GM11168 (cell line): Measurements from ENCODE around the gene KIFBP.

Source experiments
- in situ Hi-C: fragments of 300-500 bp; cut with MboI; formaldehyde crosslinking; loops from one replicate; pipeline ENCODE4 v1.12.0; 2022; ENCODE audit warnings: low sequenced_read_pairs; ENCODE audit not compliant: unreplicated experiment

The KIFBP gene

GRCh38 chr10:69045441-69046300, 57.1 kb downstream of the KIFBP start:
- in situ Hi-C loops, result no loop called here

GRCh38 chr10:69047111-69047832, 58.7 kb downstream of the KIFBP start:
- in situ Hi-C loops, result no loop called here

- in situ Hi-C loops, result no loop called here
Observed at GRCh38 chr10:69048103-69048502, 59.5 kb downstream of the KIFBP start.

- in situ Hi-C loops, result no loop called here
Observed at GRCh38 chr10:69049566-69049961, 61.0 kb downstream of the KIFBP start.

GRCh38 chr10:69051303-69051702, 62.7 kb downstream of the KIFBP start:
- in situ Hi-C loops, result no loop called here

- in situ Hi-C loops, result no loop called here
Observed at GRCh38 chr10:69051710-69052487, 63.3 kb downstream of the KIFBP start.

- in situ Hi-C loops, result no loop called here
Observed at GRCh38 chr10:69052736-69053135, 64.1 kb downstream of the KIFBP start.

- in situ Hi-C loops, result no loop called here
Observed at GRCh38 chr10:69055241-69055640, 66.6 kb downstream of the KIFBP start.

GRCh38 chr10:69056129-69056528, 67.5 kb downstream of the KIFBP start:
- in situ Hi-C loops, result no loop called here

- in situ Hi-C loops, result no loop called here
Observed at GRCh38 chr10:69056536-69057260, 68.1 kb downstream of the KIFBP start.

GRCh38 chr10:69057261-69057950, 68.8 kb downstream of the KIFBP start:
- in situ Hi-C loops, result no loop called here

- in situ Hi-C loops, result no loop called here
Observed at GRCh38 chr10:69057951-69058297, 69.3 kb downstream of the KIFBP start.

- in situ Hi-C loops, result no loop called here
Observed at GRCh38 chr10:69060127-69060798, 71.7 kb downstream of the KIFBP start.

- in situ Hi-C loops, result no loop called here
Observed at GRCh38 chr10:69061305-69062161, 72.9 kb downstream of the KIFBP start.

- in situ Hi-C loops, result no loop called here
Observed at GRCh38 chr10:69062901-69063300, 74.3 kb downstream of the KIFBP start.

GRCh38 chr10:69064762-69065328, 76.2 kb downstream of the KIFBP start:
- in situ Hi-C loops, result no loop called here

GRCh38 chr10:69065406-69066361, 77.1 kb downstream of the KIFBP start:
- in situ Hi-C loops, result no loop called here
